Dedifferentiated amniotic fluid mesenchymal stem cell (primary cell): Measurements from ENCODE around the gene BCAN.

Source experiments
- DNase-seq: peaks from one replicate; pipeline ENCODE4 v3.0.0-alpha.2; 2016; ENCODE audit errors: extremely low spot score

Gene BCAN

DNA sequence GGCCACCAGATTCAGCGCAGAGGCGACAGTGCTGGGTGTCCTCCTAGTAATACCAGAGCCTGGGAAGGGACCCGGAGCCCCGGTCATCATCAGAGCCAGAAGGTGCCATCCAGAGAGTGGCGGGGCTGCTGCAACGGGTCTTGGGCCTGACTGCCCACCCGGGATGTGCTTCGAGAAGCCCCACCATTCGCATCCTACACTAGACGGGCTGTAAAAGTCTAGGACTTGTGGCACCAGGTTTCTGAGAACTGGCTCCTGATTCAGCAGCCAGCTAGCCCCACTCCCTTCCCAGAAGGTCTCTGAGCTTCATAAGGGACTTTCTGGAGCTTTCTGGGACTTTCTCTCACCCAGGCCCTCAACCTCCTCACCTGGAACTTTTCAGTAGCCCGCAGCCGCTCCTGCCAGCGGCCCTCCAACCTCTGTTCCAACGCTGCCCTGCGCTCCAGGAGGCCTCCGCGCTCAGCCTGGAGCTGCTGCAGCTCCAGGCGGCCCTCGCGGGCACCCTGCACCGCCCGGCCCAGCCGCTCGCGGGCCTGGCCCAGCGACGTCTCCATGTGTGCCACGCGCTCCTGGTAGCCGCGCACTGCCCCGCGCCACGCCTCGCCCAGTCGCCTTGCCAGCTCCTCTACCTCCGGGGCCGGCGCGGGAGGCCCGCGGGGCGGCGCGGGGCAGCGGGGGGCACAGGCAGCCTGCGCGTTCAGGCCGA is 34.4 kb downstream of the BCAN start:
- no peak for DNase-seq

- no peak for DNase-seq
These were observed 35.1 kb downstream of the BCAN start, which contains the start of gene NES for GRCh38 chr1:156676820-156677615. TSS of gene NES (minus strand) at chr1:156677407. CDS start at chr1:156677264, 143 bp downstream.

DNA sequence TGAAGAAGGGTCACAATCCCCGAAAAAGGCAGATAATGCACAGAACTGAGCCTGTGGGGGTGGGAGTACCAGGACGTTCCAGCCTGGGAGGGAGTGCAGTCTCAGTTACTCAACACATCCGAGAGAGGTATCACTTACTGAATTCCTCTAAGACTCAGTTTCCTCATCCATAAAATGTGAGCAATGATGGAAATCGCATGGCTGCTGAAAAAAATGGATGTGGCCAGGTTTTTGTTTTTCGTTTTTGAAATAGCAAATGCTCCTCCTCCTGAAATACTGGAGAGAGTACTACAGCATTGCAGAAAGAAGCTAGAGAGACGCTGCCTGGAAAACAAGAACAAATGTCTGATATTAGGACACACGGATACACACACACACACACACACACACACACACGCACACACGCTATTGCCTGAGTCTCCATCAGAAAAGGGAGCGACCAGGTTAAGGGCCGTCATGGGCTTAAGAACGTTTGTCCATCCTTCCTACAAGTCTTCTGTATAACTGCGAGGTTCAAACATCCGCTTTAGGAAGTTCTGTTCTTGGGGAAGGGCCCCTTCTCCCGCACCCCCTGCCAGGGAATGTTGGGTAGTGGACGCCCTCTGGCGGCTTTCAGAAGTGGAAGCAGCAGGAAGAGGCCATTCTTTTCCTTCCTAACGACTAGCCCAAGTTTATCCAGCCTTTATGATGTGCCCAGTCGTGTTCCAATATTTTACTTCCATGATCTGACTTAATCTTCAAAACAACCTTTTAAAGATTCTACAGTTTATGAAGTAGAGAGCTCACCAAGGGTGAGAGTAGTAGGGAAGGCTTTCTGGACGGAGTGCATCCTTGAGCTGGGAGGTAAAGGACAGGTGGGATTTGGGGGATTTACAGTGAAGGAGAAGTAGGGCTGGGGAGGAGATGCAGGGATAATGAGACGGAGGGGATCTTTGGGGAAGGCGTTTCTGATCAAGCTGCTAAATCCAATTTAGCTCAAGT is 36.0 kb downstream of the BCAN start:
- peak; percentile 77 for DNase-seq

DNA sequence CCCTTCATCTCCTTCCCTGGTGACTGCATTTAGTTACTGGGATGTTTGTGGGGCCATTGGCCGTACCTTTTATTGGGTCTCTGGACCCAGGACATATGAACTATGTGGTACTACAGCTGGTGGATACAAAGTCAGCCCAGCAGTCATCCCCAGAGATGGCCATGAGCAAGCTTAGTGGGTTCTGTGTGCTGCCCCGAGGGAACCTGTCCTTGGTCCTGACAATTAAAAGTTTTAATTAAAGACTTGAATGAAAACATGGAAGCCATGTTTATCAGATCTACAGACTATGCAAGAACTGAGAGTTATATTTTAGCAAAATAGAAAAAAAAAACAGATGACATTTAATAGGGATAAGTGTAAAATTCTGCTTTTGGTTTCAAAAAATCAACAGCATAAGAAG is 38.1 kb downstream of the BCAN start:
- no peak for DNase-seq

DNA sequence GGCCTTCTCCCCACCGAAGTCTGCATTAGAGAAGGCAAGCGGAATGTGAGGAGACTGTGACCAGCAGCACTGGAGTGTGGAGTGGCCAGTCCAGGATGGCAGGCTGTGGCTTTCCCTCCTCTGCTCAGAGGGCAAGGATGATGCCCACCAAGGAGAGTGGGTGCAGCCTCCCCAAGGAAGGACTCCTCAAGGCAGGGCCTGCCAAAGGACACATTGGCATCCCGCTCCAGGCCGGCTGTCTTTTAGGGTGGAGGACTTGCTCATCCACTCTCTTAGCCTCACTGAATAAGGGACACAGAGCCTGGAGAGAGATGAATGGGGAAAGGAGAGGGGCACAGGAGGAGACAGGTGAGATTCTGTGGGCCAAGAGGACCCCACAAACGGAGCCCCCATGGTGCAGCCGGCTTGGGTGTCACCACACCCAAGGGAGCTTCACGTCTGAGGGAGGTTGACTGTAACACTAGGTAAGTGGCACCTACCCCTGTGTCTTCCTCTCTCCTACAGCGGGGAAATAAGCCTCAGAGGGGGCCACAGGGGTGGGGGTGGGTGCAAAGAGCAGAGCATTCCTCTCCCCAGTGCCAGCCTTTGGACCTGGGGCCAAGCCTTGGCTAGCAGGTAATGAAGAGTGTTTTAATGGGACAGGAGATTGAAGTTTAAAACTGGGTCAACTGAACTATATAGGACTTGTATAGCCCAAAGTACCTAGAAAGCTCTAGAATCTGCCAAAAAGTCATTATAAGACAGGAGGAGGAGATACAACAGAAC is 39.5 kb downstream of the BCAN start:
- DNase-seq, result no peak

- DNase-seq, result no peak
These were observed 40.4 kb downstream of the BCAN start for GRCh38 chr1:156682166-156682890.

- no peak for DNase-seq
These were observed 42.4 kb downstream of the BCAN start for GRCh38 chr1:156684227-156684782.

DNA sequence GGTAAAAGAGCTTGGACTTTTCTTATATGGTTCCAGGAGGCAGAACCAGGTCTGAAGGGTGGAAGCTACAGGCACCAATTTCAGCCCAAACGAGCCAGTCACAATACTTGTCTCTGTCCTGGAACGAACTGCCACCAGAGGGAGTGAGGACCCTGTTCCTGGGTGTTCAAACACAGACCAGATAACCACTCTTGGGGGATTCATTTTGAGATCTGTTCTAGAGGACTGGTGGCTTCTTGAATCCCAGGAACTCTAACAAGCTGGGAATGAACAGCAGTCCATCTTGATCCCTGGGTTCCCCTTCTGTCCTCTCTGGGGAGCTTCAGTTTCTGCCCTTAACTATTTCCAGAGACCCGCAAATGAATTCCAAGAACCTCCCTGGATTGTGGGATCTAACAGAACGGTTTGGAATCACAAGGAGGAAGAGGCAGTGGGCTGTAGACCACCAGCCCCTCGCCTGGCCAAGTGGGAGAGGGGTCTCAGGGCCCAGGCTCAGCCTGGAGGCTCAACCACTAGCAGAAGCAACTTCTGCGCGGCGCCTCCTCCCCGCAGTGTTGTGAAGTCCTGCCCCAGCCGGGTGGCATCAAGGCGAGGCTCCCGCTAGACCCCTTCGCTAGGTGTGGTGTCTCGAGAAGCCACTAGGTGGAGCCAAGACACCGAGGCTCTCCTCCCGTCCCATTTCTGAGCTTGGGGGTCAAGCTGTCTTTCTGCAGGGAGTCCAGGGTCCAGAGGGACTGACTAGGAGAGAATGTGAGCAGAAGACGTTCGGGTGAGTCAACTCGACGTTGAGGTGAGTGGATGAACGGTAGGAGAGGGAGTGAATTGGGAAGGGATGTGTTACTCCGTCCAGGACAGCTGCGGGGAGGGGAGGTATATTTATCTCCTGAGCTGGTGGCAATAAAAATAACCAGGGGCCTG is 47.4 kb downstream of the BCAN start:
- DNase-seq, result peak; percentile 77

GRCh38 chr1:156689953-156690674 is 48.2 kb downstream of the BCAN start:
- no peak for DNase-seq

DNA sequence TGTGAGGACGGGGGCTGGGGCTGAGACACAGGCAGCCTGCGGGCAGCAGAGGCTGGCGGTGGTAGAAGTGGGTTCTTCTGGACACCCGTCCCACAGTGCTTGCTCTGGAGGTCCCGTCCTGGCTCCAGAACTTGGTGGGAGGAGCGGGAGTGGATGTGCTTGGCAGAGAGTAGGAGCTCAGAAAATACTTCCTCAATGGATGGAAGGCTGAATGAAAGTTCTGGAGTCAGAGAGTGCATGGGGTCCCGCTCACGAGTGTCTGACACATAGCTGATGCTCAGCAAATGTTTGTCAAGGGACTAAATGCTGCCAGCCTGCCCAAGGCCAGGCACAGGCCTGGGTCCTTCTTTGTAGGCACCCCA is 48.7 kb downstream of the BCAN start:
- DNase-seq, result no peak

DNA sequence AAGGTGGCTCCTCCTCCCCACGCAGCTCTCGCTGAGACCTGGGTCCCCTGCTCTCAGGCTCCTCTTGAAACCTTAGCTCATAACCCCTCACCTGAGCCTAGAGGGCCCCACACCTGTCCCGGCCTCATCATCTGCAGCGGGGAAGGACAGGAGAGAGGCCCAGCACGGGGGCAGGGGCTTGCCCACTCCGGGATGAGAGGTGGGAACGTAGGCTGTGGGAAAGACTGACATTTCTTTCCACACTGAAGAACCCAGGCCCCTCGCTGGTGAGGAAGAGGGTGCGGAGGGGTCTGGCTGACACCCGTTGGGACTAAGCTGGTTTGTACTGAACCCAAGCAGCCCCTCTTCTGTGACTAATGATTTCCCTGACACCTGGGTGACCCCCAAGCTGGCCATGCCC is 49.3 kb downstream of the BCAN start:
- no peak for DNase-seq

GRCh38 chr1:156691665-156692440 is 49.9 kb downstream of the BCAN start:
- DNase-seq, result no peak

DNA sequence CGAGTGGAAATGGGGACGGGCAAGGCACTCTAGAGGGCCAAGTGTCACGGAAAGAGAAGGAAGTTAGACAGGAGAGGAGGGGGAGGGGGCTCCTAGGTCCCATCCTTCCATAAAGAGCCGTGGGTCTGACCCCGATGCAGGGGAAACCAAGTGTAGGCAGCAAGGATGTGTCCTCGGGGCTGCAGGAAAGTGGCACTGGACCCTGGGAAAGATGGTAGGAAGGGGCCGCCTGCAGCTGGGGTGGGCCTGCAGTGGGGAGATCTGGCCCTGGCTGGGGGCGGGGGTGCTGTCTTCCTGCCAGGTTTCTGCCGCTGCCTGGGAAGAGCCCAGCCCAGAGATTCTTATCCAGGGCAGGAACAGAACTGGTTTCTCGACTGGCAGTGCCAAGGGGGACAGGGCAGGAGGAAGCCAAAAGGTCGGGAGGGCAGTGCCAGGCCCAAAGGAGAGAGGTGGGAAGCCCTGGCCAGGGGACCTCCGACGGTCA is 50.6 kb downstream of the BCAN start:
- DNase-seq, result no peak

DNA sequence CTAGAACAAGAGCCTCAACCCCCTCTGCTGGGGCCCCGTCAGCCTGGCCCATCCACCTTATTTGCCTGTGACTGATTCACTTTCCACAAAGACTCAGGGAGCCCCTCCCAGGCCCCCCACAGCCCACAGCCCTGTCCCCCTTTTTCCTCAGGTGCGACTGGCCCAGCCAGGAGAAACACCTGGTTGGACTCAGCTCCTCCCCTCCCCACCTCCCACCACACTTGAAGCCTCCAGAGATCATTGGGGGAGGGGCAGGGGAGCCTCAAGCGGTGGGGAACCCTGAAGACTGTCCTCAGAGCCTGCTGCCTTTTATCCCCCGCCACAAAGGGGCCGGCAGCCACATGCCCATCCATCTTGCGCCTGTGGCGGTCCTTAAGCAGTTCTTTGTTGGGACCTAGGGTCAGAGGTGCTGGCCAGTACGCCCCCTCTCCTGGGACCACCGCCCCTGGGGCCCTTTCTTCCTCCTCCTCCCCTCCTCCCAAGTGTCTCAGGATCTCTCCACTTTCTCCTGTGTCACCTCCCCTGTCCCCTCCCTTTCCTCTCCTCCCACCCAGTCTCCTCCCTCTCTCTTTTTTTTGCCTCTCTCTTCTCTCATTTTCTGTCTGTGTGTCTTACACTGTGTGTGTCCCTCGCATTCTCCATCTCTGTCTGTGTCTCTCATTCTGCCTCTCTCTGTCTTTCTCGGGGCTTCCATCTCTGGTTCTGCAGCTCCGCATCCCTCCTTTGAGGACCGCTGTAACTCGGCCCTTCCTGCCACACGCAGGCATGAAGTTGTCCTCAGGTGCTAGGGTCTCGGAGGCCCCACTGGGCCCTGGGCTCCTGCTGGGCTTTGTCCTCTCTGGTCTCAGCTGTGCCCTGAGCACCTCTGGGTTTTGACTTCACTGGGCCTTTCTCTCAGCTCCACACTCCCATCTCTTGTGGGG is 51.3 kb downstream of the BCAN start:
- no peak for DNase-seq

- no peak for DNase-seq
These were observed 52.2 kb downstream of the BCAN start for GRCh38 chr1:156693848-156694689.

DNA sequence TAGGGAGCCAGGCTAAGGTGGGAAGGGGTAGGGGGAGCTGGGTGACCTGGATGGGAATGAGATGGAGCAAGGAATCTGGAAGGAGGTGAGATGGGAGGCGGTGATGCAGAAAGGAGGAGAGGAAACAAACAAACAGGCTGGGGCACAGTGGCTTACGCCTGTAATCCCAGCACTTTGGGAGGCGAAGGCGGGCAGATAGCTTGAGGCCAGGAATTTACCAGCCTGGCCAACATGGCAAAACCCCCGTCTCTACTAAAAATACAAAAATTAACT is 52.7 kb downstream of the BCAN start:
- DNase-seq, result no peak
